Mucosa of descending colon (tissue), 3 donors: ENCODE measurements around the gene MLANA. TPM values are rescaled to one million over a fixed set of nuclear protein-coding genes. Genes with fewer than 3 reads are reported as not detected.
"Not testable (repeated sequence)": the region's sequence is repeated elsewhere in the genome, so short reads cannot be mapped to it uniquely, and the experiment has no call there.

Experiments
- ATAC-seq: fragments of 200-7000 bp; cut with Tn5 transposase; one replicate; pipeline ENCODE4 v1.9.1; 2020; ENCODE audit warnings: mild to moderate bottlenecking, moderate library complexity
- DNase-seq, 3 donors: peaks; one replicate each; pipeline ENCODE4 v3.0.0-alpha.2; 2020
- H3K36me3 ChIP-seq: fragments of 200-600 bp; one replicate; pipeline ENCODE4 v1.8.0; 2021; ENCODE audit warnings: low read depth, mild to moderate bottlenecking
- H3K4me1 ChIP-seq: fragments of 200-600 bp; one replicate; pipeline ENCODE4 v1.8.0; 2021; ENCODE audit warnings: low read depth, mild to moderate bottlenecking
- H3K4me3 ChIP-seq: fragments of 200-600 bp; one replicate; pipeline ENCODE4 v1.8.0; 2021; ENCODE audit warnings: mild to moderate bottlenecking
- H3K9me3 ChIP-seq: fragments of 200-600 bp; one replicate; pipeline ENCODE4 v1.8.0; 2021; ENCODE audit warnings: mild to moderate bottlenecking
- CTCF ChIP-seq: fragments of 200-600 bp; IDR thresholded peaks from one replicate; pipeline ENCODE4 v1.8.0; 2022; ENCODE audit warnings: antibody characterized with exemption, mild to moderate bottlenecking
- intact Hi-C, 2 donors: fragments of 100-400 bp; cut with DNase I in 1 of 2; cut with micrococcal nuclease in 1 of 2; formaldehyde crosslinking; loops; one replicate each; pipeline versions ENCODE4 v1.11.0 to v1.11.1; 2022; cut with DNase I, micrococcal nuclease
- total RNA-seq, 3 donors: library from RNA; stranded (reverse); fragmentation: NEBNext Ultra II Directional in 2 of 3; extraction: Animal tissue kit (Norgen Biotek cat#: 25700) in 2 of 3; gene quantifications; one replicate each; pipeline versions ENCODE4 v1.2.1 to v1.2.4, GENCODE V29; 2021 to 2023
- donor health status: DM: no; HTN: no; CAD: no; lungs with moderate emphysema.
- donor health status: DM: no; HTN: no; CAD: no.
- donor health status: DM: no; HTN: yes; CAD: no.

MLANA gene
- total RNA-seq, 3 donors from 2014 or later, result not detected

GRCh38 chr9:5876711-5877110, 14.0 kb upstream of the MLANA start:
- no peaks in the 10 kb centered on the region for H3K4me1 ChIP-seq
- no peak overlapping the region for H3K4me3 ChIP-seq
- no peaks in the 10 kb centered on the region for H3K36me3 ChIP-seq
- no peak for DNase-seq
- H3K9me3 ChIP-seq, result no peaks in the 10 kb centered on the region
- no peak for ATAC-seq
- intact Hi-C loops, result no loop called here
- no peak for TF ChIP-seq CTCF

- Histone ChIP-seq H3K36me3 (no peaks in the 10 kb centered on the region), H3K4me1 (no peaks in the 10 kb centered on the region), H3K4me3 (no peak overlapping the region), H3K9me3 (no peaks in the 10 kb centered on the region)
- DNase-seq, result no peak
- intact Hi-C loops, result loop anchor here in 1 of 2 donors (10.0 kb wide), 1 partner anchor 175 kb away; no protein-coding TSS in a partner anchor
- TF ChIP-seq CTCF, result no peak
- peak; percentile 85 for ATAC-seq
Observed at GRCh38 chr9:5879419-5880181, 11.1 kb upstream of the MLANA start.

GRCh38 chr9:5882244-5883012, 8.3 kb upstream of the MLANA start:
- ATAC-seq, H3K9me3 ChIP-seq, DNase-seq, H3K4me1 ChIP-seq, H3K36me3 ChIP-seq, H3K4me3 ChIP-seq: not testable (repeated sequence)
- intact Hi-C loops, result loop anchor here in 1 of 2 donors (10.0 kb wide), 1 partner anchor 172 kb away; no protein-coding TSS in a partner anchor

GRCh38 chr9:5884191-5884590, 6.5 kb upstream of the MLANA start:
- Histone ChIP-seq H3K9me3 (no peaks in the 10 kb centered on the region), H3K4me1 (no peaks in the 10 kb centered on the region), H3K36me3 (no peaks in the 10 kb centered on the region), H3K4me3 (no peak overlapping the region)
- DNase-seq (no peak), ATAC-seq (peak; percentile 28)
- no peak for TF ChIP-seq CTCF
- intact Hi-C loops, result loop anchor here in 1 of 2 donors (10.0 kb wide), 1 partner anchor 171 kb away; no protein-coding TSS in a partner anchor

GRCh38 chr9:5886114-5886939, 4.4 kb upstream of the MLANA start:
- Histone ChIP-seq H3K4me3 (no peak overlapping the region), H3K36me3 (no peaks in the 10 kb centered on the region), H3K9me3 (no peaks in the 10 kb centered on the region), H3K4me1 (no peaks in the 10 kb centered on the region)
- DNase-seq (peak; percentile 62 to 91 (median 82)), ATAC-seq (peak; percentile 89)
- intact Hi-C loops, result loop anchor here in 1 of 2 donors (10.0 kb wide), 1 partner anchor 168 kb away; no protein-coding TSS in a partner anchor
- TF ChIP-seq CTCF, result peak; percentile 87
